ENCODE data around the gene STK25.

STK25 gene

DNA sequence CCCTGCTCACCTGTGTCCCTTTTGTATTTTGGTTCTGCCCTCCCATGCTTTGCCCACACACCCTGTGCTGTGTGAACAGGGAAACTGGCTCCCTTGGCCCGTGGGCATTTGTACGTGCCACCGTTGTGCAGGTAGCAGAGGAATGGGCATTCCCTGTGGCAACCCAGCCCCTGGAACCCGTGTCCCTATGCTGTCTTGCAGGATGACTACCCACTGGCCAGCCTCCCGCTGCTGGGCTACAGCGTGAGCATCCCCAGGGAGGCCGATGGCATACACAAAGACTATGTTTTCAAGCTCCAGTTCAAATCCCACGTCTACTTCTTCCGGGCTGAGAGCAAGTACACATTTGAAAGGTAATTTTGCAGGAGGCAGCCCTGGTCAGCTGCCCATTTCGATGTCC lies 15.3 kb downstream of the STK25 start:
- DNase-seq = no peak

DNA sequence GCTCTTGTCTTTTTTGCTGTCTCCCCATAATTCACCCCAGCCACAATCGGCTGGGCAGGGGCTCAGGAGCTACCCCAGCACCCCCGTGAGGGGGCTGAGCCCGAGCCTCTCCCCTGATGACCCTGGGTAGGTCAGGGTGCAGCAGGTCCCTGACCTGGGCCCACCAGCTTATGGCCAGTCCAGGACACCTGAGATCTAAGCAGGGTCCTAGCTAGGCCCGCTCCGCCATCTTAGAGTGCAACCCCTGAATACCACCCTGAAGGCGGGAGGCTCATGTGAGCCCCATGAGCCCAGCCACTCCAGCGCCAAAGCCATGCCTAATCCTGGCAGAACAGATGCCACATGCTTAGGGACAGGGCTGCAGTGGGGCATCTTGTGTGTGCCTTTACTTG lies 16.2 kb downstream of the STK25 start:
- DNase-seq = no peak

DNA sequence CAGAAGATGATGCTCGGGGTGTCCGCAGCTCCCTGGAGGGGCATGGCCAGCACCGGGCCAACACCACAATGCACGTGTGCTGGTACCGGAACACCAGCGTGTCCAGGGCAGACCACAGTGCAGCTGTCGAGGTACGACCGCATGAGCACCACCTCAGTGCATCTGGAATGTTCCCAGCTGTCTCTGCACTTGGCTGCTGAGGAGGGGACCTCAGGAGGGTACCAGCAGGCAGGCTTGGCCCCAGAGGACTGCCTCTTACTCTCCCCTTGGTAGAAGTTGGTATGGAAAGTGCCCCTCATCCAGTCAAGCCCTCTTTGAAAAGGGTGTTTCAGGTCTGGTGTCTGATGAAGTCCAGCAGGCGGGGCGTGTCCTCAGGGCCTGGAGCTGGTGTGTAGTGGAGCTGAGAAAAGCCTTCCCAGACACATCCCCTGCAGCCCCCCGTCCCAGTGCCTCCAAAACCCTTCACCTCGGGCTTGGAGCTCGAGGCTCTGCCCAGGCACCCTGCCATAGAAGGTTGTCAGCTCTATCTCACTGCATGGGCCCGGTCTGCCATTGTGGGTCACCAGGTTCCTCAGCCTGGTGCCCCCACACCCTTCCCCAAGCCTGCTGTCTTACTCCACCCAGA lies 16.7 kb downstream of the STK25 start:
- DNase-seq = no peak

DNA sequence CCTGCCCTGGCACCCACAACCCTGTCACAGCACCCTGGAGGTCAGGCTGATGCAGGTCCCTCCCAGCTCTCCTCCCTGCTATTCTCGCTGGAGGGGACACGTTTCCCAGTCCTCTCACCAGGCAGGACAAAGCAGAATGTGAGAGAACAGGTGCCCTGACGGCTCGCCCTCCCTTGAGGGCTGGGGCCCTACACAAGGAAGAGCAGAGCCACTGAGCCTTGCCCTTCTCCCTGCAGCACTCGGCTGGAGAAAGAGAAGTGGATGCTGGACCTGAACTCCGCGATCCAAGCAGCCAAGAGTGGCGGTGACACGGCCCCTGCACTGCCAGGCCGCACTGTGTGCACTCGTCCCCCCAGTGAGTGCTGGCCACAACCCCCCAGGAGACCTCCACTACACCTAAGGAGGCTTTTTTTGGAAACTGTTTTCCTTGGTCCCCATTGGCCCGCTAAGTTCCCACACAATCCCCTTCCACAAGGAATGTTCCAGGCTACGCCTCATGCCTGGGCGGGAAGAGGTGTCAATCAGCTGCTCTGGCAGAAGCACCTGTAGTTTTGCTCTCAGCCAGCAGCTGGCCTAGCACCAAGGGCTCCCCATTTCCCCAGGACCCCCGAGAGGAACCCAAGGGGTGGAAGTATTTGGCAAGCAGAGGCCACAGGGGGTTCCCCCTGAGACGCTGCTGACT lies 17.4 kb downstream of the STK25 start:
- DNase-seq = no peak

DNA sequence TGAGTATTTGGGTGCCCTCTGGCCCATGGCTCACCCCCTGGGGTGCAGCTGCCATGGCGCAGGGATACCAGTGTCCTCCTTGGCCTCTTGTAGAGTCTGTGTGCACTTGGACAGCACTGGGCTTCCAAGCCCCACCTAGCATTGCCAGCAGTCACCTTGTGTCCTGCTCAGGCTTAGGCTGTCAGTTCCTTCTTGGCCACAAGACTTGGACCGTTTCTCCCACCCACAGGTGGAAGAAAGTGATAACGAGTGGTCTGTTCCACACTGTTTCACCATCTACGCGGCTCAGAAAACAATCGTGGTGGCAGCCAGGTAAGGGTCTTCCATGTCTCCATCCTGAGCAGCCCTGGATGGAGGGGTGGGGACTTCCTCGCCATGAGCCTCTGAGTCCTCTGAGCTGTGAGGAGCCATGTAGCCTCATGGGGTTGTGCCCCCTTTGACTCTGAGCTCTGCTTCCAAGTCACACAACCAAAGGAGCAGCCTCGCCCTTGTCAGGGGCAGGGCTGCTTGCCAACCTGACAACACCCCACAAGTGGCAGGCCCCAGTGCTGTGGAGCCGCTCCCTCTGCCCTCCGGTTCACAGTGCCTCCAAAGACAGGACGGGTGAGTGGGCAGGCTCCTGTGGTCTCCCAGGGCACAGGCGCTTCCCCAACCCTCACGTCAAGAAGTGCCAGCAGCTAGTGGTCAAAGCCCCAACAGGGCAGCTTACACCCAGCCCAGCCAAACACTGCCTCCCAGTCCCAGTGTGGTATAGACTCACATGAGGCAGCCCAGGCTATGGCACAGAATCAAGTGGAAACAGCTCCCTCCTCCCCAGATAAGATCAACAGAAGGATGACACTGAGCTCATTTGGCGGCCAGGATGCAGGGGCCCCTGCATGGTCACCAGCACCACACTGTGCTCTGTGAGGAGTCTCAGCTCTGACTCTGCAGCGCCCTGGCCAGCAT lies 18.4 kb downstream of the STK25 start:
- DNase-seq = no peak

DNA sequence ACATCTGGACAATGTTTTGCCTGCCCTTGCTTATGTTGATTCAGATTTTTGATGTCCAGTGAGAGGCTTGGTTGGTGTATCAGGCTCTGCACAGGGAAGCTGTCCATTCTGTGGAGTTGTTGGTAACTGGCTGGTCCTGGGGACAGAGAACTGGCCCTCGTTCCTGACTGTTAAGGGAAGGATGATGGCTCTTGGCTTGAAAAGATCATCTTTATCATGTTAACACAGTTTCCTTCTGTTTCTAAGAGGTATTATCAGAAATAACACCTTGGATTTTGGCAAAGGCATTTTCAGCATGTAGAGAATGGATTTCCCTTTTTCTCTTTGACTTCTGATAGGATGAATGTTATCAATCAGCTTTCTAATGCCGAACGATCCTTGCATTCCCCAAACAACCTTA lies 19.3 kb downstream of the STK25 start:
- no peak for DNase-seq

DNA sequence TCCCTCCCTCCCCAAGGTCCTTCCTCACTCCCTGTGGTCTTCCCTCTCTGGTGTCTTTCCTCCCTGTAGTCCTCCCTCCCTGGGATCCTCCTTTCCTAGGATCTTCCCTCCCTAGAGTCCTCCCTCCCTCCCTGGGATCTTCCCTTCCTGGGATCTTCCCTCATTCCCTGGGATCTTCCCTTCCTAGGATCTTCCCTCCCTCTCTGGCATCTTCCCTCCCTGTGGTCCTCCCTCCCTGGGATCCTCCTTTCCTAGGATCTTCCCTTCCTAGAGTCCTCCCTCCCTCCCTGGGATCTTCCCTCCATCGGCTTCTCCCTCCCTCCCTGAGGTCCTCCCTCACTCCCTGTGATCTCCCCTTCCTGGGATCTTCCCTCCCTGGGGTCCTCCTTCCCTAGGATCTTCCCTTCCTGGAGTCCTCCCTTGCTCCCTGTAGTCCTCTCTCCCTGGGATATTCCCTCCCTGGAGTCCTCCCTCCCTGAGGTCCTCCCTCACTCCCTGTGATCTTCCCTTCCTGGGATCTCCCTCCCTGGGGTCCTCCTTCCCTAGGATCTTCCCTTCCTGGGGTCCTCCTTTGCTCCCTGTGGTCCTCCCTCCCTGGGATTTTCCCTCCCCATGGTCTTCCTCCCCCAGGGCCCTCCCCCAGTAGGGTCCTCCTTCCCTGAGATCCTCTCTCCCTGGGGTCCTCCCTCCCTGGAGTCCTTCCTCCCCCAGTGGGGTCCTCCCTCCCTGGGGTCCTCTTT lies 23.0 kb downstream of the STK25 start:
- no peak for DNase-seq

DNA sequence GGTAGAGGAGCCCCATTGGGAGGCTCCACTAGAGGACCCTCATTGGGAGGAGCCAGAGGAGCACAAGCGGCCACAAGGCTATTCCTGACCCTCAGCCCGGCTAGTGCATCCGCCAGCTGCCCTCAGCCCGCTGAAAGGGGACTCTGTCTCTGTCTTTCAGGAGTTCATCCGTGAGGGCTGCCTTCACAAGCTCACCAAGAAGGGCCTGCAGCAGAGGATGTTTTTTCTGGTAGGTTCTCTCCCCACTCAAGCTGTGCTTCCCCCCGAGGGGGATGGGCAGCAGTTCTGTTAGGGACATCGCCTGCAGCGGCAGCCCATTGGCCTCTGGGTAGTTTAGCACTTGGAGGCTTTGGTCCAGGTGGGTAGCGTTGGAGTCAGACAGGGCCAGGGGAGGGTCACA lies 25.1 kb downstream of the STK25 start:
- no peak for DNase-seq

DNA sequence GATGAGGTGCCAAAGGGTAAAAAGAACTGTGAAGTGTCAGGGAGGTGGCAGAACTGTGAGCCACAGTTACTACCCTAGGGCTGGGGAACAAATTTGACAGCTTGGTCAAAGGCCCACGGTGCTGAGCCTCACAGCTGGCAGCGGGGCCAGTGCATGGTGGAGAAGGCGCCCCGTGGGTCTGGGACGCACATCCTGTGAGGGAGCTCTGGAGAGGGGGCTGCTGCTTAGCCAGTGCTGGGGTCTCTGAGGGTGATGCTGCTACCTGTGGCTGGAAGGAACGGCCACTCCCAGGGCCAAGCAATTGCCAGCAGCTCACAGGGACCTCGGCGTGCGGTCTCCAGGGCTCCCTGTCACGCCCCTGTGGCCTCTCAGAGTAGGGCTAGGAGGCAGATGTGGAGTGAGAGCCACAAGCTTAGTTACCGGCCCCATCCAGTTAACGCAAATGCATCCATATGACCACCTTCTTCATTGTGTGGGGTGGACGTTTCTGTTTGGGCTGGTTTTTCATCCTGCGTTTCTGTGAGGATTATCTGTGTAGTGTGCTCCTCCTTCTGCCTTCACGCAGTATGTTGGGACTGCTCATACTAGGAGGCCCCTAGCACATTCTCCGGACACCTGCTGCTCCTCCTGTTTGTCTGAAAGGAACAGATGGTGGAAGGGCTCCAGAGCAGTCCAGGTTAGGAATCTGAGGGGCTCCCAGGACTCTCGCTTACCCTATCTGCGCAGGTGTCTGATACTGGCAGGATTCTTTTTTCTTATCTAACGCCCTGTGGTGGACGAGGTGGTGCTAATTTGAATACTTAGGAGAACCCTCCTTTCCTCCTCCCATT lies 26.0 kb downstream of the STK25 start:
- no peak for DNase-seq

DNA sequence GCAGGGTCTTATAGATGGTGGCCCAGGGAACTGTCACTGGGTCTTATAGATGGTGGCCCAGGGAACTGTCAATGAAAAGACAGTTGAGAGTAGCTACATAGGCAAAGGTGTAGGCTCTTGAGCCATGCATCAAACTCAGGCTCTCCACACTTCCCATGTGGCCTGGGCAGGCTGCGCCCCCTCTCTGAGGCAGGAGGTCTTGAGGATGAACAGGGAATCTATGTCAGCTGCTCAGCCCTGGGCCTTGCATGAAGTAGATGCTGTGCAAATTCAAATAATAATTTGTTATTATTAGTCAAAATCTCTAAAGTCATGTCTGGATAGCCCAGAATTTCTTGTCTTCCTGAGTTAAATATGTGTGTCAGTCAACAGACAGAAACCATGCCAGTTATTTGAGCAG lies 26.7 kb downstream of the STK25 start:
- DNase-seq = no peak

DNA sequence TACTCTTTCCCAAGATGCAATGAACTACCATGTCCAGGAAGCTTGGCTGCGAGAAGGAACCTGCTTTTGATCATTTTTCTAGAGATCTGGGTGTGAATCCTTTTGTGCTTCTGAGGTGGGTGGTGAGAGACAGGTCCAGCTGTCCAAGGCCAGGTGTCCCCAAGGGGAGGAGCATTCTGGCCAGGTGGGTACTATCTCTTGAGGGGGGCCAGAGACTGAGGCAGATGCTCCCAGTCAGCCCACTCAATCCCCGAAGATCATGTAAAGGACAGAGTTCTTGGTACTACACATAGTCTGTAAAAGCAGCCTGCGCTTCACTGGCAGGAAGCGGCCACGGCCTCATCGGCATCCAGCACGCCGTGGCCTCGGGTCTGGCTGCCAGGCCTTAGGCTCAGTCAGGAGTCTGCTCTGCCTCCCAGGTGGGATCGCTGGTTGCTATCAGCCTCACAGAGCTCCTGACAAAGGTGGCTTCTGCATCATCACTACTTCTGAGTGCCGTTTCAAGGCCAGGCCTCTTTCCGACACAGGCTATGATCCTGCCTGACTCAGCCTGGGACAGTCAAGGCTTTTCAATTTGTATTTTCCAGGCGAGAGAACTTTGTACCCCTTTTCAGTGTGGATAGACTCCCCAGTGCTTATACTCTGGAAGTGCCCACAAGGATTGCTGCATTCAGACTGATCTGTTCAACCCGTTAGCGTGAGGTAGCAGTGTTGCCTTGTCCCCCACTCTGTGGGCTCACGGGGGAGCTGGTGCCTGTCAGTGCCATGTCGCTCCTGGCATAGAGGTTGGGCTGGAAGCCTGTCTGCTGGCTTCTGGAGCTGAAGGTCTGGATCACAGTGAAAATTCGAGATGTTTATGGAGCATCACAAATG lies 29.1 kb downstream of the STK25 start:
- DNase-seq = no peak

DNA sequence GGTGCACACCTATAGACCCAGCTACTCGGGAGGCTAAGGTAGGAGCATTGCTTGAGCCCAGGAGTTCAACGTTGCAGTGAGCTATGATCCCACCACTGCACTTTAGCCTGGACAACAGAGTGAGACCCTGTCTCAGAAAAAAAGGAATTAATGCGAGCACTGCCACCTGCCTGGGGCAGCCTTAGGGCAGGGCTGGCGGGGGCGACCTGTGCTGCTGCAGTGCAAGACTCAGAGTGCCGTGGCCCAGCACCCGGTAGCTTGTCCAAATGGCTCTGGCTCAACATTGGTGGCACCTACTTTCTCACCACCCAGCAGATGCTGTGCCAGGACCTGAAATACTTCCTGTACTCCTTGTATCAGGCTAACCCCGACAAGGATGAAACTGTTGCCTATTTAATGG lies 30.2 kb downstream of the STK25 start:
- DNase-seq = no peak

DNA sequence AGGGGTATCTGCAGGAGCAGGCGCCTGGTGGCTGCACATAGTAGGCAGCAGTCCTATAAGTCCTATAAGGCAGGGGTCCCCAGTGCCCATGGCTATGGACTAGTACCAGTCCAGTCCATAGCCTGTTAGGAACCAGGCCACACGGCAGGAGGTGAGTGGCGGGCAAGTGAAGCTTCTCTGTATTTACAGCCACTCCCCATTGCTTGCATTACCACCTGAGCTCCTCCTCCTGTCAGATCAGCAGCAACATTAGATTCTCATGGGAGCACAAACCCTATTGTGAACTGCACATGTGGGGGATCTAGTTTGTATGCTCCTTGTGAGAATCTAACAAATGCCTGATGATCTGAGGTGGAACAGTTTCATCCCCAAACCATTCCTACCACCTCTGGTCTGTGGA lies 33.1 kb downstream of the STK25 start:
- no peak for DNase-seq

DNA sequence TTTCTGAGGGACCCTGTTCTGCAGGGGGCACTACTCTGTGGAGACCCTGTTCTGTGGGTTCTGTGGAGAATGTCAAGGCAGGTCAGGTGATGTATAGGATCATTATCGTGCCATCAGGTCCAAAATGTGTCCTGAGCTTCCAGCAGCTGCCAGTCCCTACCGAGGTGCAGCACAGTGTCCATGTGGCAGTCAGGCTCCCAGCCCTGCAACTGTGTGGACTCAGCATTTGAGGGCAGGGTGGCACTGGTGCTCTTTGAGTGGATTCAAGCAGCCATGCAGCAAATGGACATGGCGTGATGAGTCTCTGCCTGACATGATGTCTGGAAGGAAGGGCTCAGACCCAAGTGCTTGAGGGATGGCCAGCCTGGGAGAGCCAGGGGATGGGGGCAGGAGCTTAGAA lies 35.0 kb downstream of the STK25 start:
- no peak for DNase-seq

DNA sequence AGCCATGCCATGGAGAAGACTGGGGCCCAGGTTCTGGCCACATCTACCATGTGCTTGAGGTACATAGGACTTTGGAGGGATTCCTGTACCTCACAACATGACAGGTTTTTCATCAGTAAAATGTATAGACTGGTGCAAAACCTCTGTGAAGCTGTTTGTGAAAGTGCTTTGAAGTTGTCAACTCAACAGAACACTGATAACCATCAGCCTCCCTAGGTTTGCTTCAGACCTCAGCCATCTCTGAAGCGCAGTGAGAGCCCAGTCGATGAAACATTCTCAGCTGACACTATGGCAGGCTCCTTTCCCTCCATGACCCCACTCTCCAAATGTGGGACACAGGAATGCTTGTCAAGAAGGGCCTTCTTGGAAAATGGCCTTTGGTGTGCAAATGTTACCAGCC lies 38.6 kb downstream of the STK25 start:
- no peak for DNase-seq

DNA sequence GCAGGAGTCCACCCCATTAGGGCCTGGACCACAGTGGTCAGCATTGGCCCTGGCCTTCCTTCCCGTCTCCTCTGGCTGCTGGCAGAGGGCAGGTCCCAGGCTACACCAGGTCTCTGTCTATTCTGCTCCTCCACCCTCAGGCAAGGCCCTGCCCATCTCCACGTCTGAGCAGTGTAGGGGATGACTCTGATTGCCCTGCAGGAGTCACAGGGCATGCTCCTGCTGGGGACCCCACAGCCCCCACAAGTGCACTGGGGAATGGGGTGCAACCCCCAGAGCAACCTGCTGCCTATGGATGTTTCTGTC lies 40.0 kb downstream of the STK25 start:
- DNase-seq = no peak

DNA sequence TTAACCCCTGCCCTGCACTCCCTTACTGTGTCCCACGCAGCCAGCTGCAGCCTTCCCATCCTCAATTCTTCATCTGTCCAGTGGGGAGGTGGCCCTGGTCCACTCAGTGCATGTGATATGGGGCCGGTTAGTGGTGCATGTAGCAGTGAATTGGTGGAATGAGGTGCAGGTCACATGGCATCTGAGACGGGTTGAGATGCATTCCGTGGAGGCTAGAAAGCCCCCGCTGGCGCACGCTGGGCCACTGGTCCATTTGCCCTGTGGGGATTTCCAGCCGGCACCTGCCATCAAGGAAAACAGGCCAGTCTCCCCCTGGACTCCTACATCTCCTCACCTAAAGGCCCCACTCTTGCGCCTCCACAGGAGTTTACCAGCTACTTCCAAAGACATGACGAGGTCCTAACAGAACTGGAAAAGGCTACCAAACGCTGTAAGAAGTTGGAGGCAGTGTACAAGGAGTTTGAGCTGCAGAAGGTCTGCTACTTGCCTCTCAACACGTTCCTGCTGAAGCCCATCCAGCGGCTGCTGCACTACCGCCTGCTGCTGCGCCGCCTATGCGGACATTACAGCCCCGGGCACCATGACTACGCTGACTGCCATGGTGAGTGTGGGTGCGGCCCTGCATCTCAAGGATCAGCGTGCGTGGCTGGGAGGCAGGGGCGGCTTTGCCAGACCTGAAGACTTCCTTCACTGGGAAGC lies 40.5 kb downstream of the STK25 start:
- DNase-seq = no peak

DNA sequence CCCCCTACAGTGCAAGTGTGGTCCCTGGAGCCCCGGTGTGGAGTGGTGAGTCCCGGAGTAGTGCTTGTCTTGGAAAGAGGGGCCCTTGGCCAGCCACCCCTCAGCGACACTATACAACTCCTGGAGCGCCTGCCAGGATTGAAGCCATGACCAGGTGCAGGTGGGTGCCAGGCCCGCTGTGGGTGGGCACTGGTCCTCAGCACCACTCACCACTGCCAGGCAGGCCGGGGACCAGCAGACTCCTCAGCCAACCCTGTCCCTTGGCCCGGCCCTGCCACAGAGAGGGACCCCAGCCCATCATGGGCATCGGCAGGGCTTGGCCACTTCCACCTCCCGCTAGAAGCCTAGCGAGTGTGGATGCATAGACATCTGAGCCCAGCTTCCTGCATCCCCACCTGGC lies 42.2 kb downstream of the STK25 start:
- no peak for DNase-seq

DNA sequence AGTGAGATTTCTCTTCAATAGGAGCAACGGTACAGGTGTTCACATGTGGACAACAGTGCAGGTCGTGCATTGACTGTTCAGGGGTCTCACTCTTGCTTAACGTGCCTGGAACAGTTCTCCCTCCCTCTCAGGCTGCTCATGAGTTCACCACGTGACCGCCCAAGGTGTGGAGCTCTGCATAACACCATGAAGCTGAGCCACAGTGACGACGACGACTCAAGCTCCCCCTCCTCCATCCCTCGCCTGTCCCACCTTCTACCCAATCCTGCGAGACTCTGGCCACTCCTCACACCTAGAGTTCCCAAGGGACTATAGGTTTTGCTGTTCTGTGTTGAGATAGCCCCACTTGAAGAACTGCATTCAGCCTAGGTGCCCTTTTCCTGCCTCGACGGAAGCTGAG lies 42.8 kb downstream of the STK25 start:
- DNase-seq = no peak

DNA sequence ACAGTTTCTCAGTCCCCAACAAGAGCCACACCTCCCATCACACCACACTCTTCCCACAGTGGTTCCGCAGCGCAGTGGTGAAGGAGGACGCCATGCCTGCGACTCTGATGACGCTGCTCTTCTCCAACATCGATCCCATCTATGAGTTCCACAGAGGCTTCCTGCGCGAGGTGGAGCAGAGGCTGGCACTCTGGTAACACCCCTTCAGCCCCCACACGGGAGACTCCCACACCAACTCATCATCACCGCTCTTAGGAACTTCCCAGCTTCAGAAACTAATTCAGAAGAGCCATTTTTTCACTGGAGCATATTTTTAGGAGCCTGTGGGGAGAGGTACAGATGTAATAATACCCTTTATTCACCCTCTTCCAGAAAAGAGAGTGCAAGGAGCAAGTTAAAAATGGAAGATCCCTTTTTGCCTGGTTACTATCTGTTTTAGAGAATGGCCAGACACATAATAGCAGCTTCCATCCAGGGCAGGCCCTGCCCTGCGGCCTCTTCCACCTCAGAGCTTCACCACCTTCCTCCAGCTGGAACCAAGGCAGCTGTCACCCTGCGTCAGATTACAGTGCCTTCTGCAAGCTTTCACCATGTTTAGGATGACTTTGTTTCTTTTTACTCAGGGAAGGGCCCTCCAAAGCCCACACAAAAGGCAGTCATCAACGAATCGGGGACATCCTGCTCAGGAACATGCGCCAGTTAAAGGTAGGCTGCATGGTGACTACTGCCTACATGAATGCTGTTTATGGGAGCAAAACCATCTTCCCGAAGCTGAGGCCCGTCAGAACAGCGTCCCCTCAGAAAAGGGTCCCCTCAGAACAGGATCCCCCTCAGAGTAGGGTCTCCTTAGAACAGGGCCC lies 44.9 kb downstream of the STK25 start:
- no peak for DNase-seq
